ENCODE measurements around the gene GALNT2. TPM values are rescaled to one million over a fixed set of nuclear protein-coding genes. Genes with fewer than 3 reads are reported as not detected.

The GALNT2 gene
- total and polyA plus RNA-seq, 2 experiments from 2014 or later: 17.8 to 48.3 TPM

DNA sequence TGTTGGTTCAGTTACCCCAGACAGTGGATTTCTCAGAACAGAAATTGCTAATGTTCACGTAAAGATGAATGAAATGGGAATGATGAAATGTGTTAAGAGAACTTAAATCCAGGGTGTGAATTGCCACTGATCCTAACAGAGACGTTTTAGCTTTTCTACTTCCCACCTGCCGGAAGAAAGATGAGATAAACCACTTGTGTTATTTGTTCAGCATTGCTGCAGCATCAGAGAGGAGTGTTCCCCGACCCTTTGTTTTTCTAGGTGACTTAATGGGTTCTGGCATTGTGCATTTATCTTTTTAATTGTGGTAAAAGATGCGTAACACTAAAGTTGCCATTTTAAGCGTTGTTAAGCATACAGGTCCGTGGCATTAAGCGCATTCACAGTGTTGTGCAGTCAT, 122.3 kb downstream of the GALNT2 start:
- Histone ChIP-seq H3K4me2 (no peak overlapping the region), H3K36me3 (ENCODE audit: insufficient read depth) (no peaks in the 10 kb centered on the region), H3K4me1 (ENCODE audit: insufficient read depth) (peaks cover 24% of the 10 kb centered on the region), H3K4me3 (no peak overlapping the region), H4K20me1 (replicated peaks; ENCODE audit: insufficient read depth) (no peaks in the 10 kb centered on the region), H3F3A (replicated peaks; ENCODE audit: low read depth) (no peaks in the 10 kb centered on the region), H3K27me3 (ENCODE audit: insufficient read depth) (no peaks in the 10 kb centered on the region), H3K79me2 (replicated peaks; ENCODE audit: insufficient read depth) (peaks cover 11% of the 10 kb centered on the region), H2AFZ (no peak overlapping the region), H3K9me2 (ENCODE audit: insufficient read depth) (no peaks in the 10 kb centered on the region), H3K27ac (ENCODE audit: low read depth) (no peak overlapping the region)
- ATAC-seq (no peak), DNase-seq (ENCODE audit: low spot score) (no peak)
- H3K36me3 Mint-ChIP-seq (ENCODE audit: low read depth): peaks cover 20% of the 10 kb centered on the region
- peaks cover 3% of the 10 kb centered on the region; the same call in 2 of the 3 replicates for H3K9me3 Mint-ChIP-seq
- no peak overlapping the region for H3K4me3 Mint-ChIP-seq
- H3K4me1 Mint-ChIP-seq: peaks cover 43% of the 10 kb centered on the region
- H3K27me3 Mint-ChIP-seq (ENCODE audit: insufficient read depth, low read depth, poor library complexity): peaks cover 4% of the 10 kb centered on the region
- no peak overlapping the region for H3K27ac Mint-ChIP-seq
- TF ChIP-seq ETS1 (IDR thresholded peaks at IDR 0.05) (no peak), EZH2phosphoT487 (IDR thresholded peaks at IDR 0.05; ENCODE audit: unreplicated experiment) (no peak)

DNA sequence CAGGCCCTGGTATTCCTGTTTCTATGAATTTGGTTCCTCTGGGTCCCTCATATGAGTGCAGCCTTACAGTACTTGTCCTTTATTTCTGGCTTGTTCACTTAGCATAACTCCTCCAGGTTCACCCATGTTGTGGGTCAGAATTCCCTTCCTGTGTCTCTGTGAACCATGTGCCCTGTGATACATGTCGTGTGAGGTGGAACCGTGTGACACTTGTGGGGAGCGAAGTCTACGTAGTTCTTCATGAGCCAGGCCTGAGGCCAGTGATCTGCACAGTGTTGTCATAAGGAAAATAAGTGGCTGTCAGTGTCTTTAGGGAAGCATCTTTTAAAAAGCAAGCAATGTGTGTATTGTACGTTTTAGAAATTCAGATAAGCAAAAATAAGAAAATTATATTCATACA, 122.8 kb downstream of the GALNT2 start:
- peaks cover 3% of the 10 kb centered on the region; the same call in 2 of the 3 replicates for H3K9me3 Mint-ChIP-seq
- TF ChIP-seq ZNF462 (CRISPR knock-in tag; IDR thresholded peaks at IDR 0.05) (no peak), EZH2phosphoT487 (IDR thresholded peaks at IDR 0.05; ENCODE audit: unreplicated experiment) (no peak), ZNF114 (CRISPR knock-in tag; IDR thresholded peaks at IDR 0.05) (no peak), STAT1 (IDR thresholded peaks at IDR 0.05; ENCODE audit: unreplicated experiment) (no peak), REST (IDR thresholded peaks at IDR 0.05; ENCODE audit: unreplicated experiment) (no peak), CREB1 (CRISPR knock-in tag; IDR thresholded peaks at IDR 0.05; ENCODE audit: low read depth) (no peak), ZNF331 (CRISPR knock-in tag; IDR thresholded peaks at IDR 0.05; ENCODE audit: low read depth) (no peak), JUNB (IDR thresholded peaks at IDR 0.05; ENCODE audit: unreplicated experiment) (no peak), NANOG (IDR thresholded peaks at IDR 0.05; ENCODE audit: borderline replicate concordance) (no peak)

More for the DNA sequence above, 122.8 kb downstream of the GALNT2 start:
- no peak overlapping the region for H3K4me2 ChIP-seq
- Mint-ChIP-seq H3K36me3 (ENCODE audit: low read depth) (peaks cover 15% of the 10 kb centered on the region), H3K27ac (no peak overlapping the region), H3K4me1 (peaks cover 42% of the 10 kb centered on the region), H3K4me3 (no peak overlapping the region), H3K27me3 (ENCODE audit: insufficient read depth, low read depth, poor library complexity) (peaks cover 4% of the 10 kb centered on the region)
- DNase-seq (ENCODE audit: low spot score) (no peak), ATAC-seq (no peak)
- H3K36me3 ChIP-seq (ENCODE audit: insufficient read depth): no peaks in the 10 kb centered on the region
- H3K27ac ChIP-seq (ENCODE audit: low read depth): no peak overlapping the region
- peaks cover 20% of the 10 kb centered on the region for H3K4me1 ChIP-seq (ENCODE audit: insufficient read depth)
- H3F3A ChIP-seq (replicated peaks; ENCODE audit: low read depth): no peaks in the 10 kb centered on the region
- H2AFZ ChIP-seq: no peak overlapping the region
- no peaks in the 10 kb centered on the region for H3K9me2 ChIP-seq (ENCODE audit: insufficient read depth)
- H3K27me3 ChIP-seq (ENCODE audit: insufficient read depth): no peaks in the 10 kb centered on the region
- H4K20me1 ChIP-seq (replicated peaks; ENCODE audit: insufficient read depth): no peaks in the 10 kb centered on the region
- H3K79me2 ChIP-seq (replicated peaks; ENCODE audit: insufficient read depth): peaks cover 11% of the 10 kb centered on the region
- no peak overlapping the region for H3K4me3 ChIP-seq

Measured in GM23338 (cell line).